Type B pancreatic cell (in vitro differentiated cells): ENCODE results near the gene COL9A3. TPM values are rescaled to one million over a fixed set of nuclear protein-coding genes. Genes with fewer than 3 reads are reported as not detected.
A peak's percentile ranks its signal among the peaks of the same experiment; 100 is the strongest.

Experiments
- DNase-seq: peaks from one replicate; pipeline ENCODE4 v3.0.0; 2021; ENCODE audit warnings: mixed read lengths; ENCODE audit not compliant: unreplicated experiment; ENCODE audit errors: extremely low spot score
- H3K27ac Mint-ChIP-seq: 2 replicates; pipeline ENCODE4 v1.8.0; 2021; ENCODE audit warnings: mild to moderate bottlenecking, mixed read lengths
- H3K27me3 Mint-ChIP-seq: 2 replicates; pipeline ENCODE4 v1.8.0; 2021; ENCODE audit warnings: mixed read lengths
- H3K36me3 Mint-ChIP-seq: 2 replicates; pipeline ENCODE4 v1.8.0; 2021; ENCODE audit warnings: mixed read lengths
- H3K4me1 Mint-ChIP-seq: one replicate; pipeline ENCODE4 v1.8.0; 2021; ENCODE audit warnings: mixed read lengths; ENCODE audit not compliant: unreplicated experiment
- H3K4me3 Mint-ChIP-seq: 2 replicates; pipeline ENCODE4 v1.8.0; 2021; ENCODE audit warnings: mild to moderate bottlenecking, mixed read lengths
- H3K9me3 Mint-ChIP-seq: 2 replicates; pipeline ENCODE4 v1.8.0; 2021; ENCODE audit warnings: mixed read lengths
- CTCF ChIP-seq: fragments of 200-600 bp; sonication (generic); conservative IDR thresholded peaks from 2 replicates; pipeline ENCODE4 v1.5.0; 2021; ENCODE audit warnings: antibody characterized with exemption, mild to moderate bottlenecking
- total RNA-seq: library from RNA; stranded (reverse); gene quantifications from 2 replicates; pipeline ENCODE4 v1.2.1, GENCODE V29; 2021; ENCODE audit warnings: low replicate concordance

Gene COL9A3
- total RNA-seq, 1 donor from 2014 or later = 21.2 TPM

- Mint-ChIP-seq H3K36me3 (no peaks in the 10 kb centered on the region), H3K4me3 (no peak overlapping the region), H3K27me3 (peaks cover 8% of the 10 kb centered on the region), H3K27ac (peak overlapping the region; percentile 73), H3K9me3 (no peaks in the 10 kb centered on the region), H3K4me1 (peaks cover 19% of the 10 kb centered on the region)
- TF ChIP-seq CTCF = no peak
- no peak for DNase-seq
Measured at GRCh38 chr20:62792182-62792939, 24.5 kb upstream of the COL9A3 start.

- no peak for TF ChIP-seq CTCF
- Mint-ChIP-seq H3K27ac (no peak overlapping the region), H3K36me3 (no peaks in the 10 kb centered on the region), H3K4me3 (peak overlapping the region; percentile 52), H3K27me3 (peaks cover 5% of the 10 kb centered on the region), H3K9me3 (no peaks in the 10 kb centered on the region), H3K4me1 (peaks cover 18% of the 10 kb centered on the region)
- no peak for DNase-seq
Measured at GRCh38 chr20:62792940-62793756, 23.7 kb upstream of the COL9A3 start.

- Mint-ChIP-seq H3K36me3 (peaks cover 5% of the 10 kb centered on the region), H3K4me3 (peak overlapping the region; percentile 52), H3K9me3 (no peaks in the 10 kb centered on the region), H3K4me1 (peaks cover 22% of the 10 kb centered on the region), H3K27me3 (peaks cover 5% of the 10 kb centered on the region), H3K27ac (no peak overlapping the region)
- no peak for DNase-seq
- TF ChIP-seq CTCF = no peak
Measured at GRCh38 chr20:62793757-62794006, 23.2 kb upstream of the COL9A3 start.

- Mint-ChIP-seq H3K4me3 (peak overlapping the region; percentile 89), H3K27ac (peak overlapping the region; percentile 63), H3K4me1 (peaks cover 22% of the 10 kb centered on the region), H3K27me3 (peaks cover 5% of the 10 kb centered on the region), H3K36me3 (peaks cover 7% of the 10 kb centered on the region), H3K9me3 (no peaks in the 10 kb centered on the region)
- DNase-seq = peak; percentile 96
- TF ChIP-seq CTCF = no peak
Measured at GRCh38 chr20:62794007-62794724, 22.7 kb upstream of the COL9A3 start.

- H3K4me1 Mint-ChIP-seq = peaks cover 22% of the 10 kb centered on the region
- H3K27ac Mint-ChIP-seq = peak overlapping the region; percentile 63
- no peaks in the 10 kb centered on the region for H3K9me3 Mint-ChIP-seq
- TF ChIP-seq CTCF = no peak
- H3K27me3 Mint-ChIP-seq = peaks cover 5% of the 10 kb centered on the region
- peak overlapping the region; percentile 89 for H3K4me3 Mint-ChIP-seq
- peaks cover 14% of the 10 kb centered on the region for H3K36me3 Mint-ChIP-seq
- DNase-seq = no peak
Measured at GRCh38 chr20:62795023-62795761, 21.7 kb upstream of the COL9A3 start.
